BLaER1 treated with 17β-estradiol and CSF1 and Interleukin-3, amounts not matched to agents 10 nM and 100 nM (cell line): ENCODE data around the gene MRPL52.
"Not testable (repeated sequence)": the region's sequence is repeated elsewhere in the genome, so short reads cannot be mapped to it uniquely, and the experiment has no call there.

Experiments used
- H3K27ac ChIP-seq, 11 experiments: shearing (Covaris generic); formaldehyde crosslinking; 2 replicates each; pipeline ENCODE4 v1.8.1; 2022
- H3K27me3 ChIP-seq, 11 experiments: shearing (Covaris generic); formaldehyde crosslinking; 2 replicates each; pipeline ENCODE4 v1.8.1; 2022
- H3K36me3 ChIP-seq, 11 experiments: shearing (Covaris generic); formaldehyde crosslinking; 2 replicates each; pipeline ENCODE4 v1.8.1; 2022
- H3K4me1 ChIP-seq, 10 experiments: shearing (Covaris generic); formaldehyde crosslinking; 2 replicates each; pipeline ENCODE4 v1.8.1; 2022
- H3K4me2 ChIP-seq, 11 experiments: shearing (Covaris generic); formaldehyde crosslinking; 2 replicates each; pipeline ENCODE4 v1.8.1; 2022
- H3K4me3 ChIP-seq, 10 experiments: shearing (Covaris generic); formaldehyde crosslinking; 2 replicates each; pipeline ENCODE4 v1.8.1; 2022
- H3K9ac ChIP-seq, 11 experiments: shearing (Covaris generic); formaldehyde crosslinking; 2 replicates each; pipeline ENCODE4 v1.8.1; 2022
- H3K9me3 ChIP-seq, 11 experiments: shearing (Covaris generic); formaldehyde crosslinking; replicated peaks in 1 of 11; 2 replicates each; pipeline ENCODE4 v1.8.1; 2022
- H4K20me1 ChIP-seq, 11 experiments: shearing (Covaris generic); formaldehyde crosslinking; 2 replicates each; pipeline ENCODE4 v1.8.1; 2022
- Cebpa-rat ChIP-seq, 11 experiments: shearing (Covaris generic); IDR thresholded peaks; 2 replicates each; pipeline ENCODE4 v1.8.1; 2022

The MRPL52 gene

GRCh38 chr14:22829661-22830442 is at the start of gene MRPL52:
TSS of gene MRPL52 (plus strand) at chr14:22829887. CDS start at chr14:22829913, 26 bp downstream.
- Histone ChIP-seq H3K4me2 (peak within 1 kb of the TSS; percentile 80 to 92 (median 86)), H3K27ac (peak within 1 kb of the TSS; percentile 52 to 91 (median 86)), H3K36me3 (peaks cover 21 to 38% (median 33%) of the 10 kb centered on the region in 11 experiments), H3K27me3 (peaks cover 0 to 18% (median 11%) of the 10 kb centered on the region in 11 experiments; a peak in 18 of 22 replicates), H3K9ac (peak within 1 kb of the TSS; percentile 80 to 93 (median 88)), H3K9me3 (no peaks in the 10 kb centered on the region), H3K4me3 (peak within 1 kb of the TSS; percentile 80 to 95 (median 86)), H4K20me1 (no peaks in the 10 kb centered on the region), H3K4me1 (peaks cover 25 to 44% (median 34%) of the 10 kb centered on the region in 10 experiments)
- TF ChIP-seq Cebpa-rat (IDR thresholded peaks at IDR 0.05): no peak

- Histone ChIP-seq H3K4me2 (peak overlapping the region in 3 of 11 experiments; percentile 86 to 93 (median 88); a peak in 6 of 22 replicates), H3K9me3 (peaks cover 0 to 13% (median 0%) of the 10 kb centered on the region in 11 experiments; a peak in 3 of 22 replicates), H3K4me1 (peaks cover 0 to 77% (median 9%) of the 10 kb centered on the region in 10 experiments; a peak in 14 of 20 replicates), H3K36me3 (peaks cover 9 to 64% (median 13%) of the 10 kb centered on the region in 11 experiments; a peak in 21 of 22 replicates), H4K20me1 (peaks cover 0 to 6% (median 0%) of the 10 kb centered on the region in 11 experiments; a peak in 5 of 22 replicates), H3K27ac (peak overlapping the region in 3 of 11 experiments; percentile 34 to 54 (median 41); a peak in 4 of 22 replicates), H3K4me3 (no peak overlapping the region), H3K27me3 (no peaks in the 10 kb centered on the region), H3K9ac (peak overlapping the region in 2 of 11 experiments; percentile 36 to 61; a peak in 2 of 22 replicates)
- TF ChIP-seq Cebpa-rat (IDR thresholded peaks at IDR 0.05): no peak
These were observed 49.5 kb upstream of the MRPL52 start for GRCh38 chr14:22780105-22780679.

GRCh38 chr14:22780941-22781300 is 48.8 kb upstream of the MRPL52 start:
- Histone ChIP-seq H3K27ac (peak overlapping the region in 5 of 11 experiments; percentile 0 to 54 (median 34); a peak in 6 of 22 replicates), H3K4me3 (no peak overlapping the region), H3K9ac (peak overlapping the region in 1 of 11 experiments; percentile 61; a peak in 2 of 22 replicates), H3K36me3 (peaks cover 2 to 56% (median 6%) of the 10 kb centered on the region in 11 experiments; a peak in 17 of 22 replicates), H3K9me3 (peaks cover 0 to 10% (median 0%) of the 10 kb centered on the region in 11 experiments; a peak in 3 of 22 replicates), H4K20me1 (peaks cover 0 to 6% (median 0%) of the 10 kb centered on the region in 11 experiments; a peak in 5 of 22 replicates), H3K4me1 (peaks cover 0 to 84% (median 9%) of the 10 kb centered on the region in 10 experiments; a peak in 14 of 20 replicates), H3K4me2 (peak overlapping the region in 4 of 11 experiments; percentile 1 to 93 (median 87); a peak in 7 of 22 replicates), H3K27me3 (no peaks in the 10 kb centered on the region)
- no peak for TF ChIP-seq Cebpa-rat (IDR thresholded peaks at IDR 0.05)

- peaks cover 0 to 56% (median under 1%) of the 10 kb centered on the region in 11 experiments; a peak in 10 of 22 replicates for H3K36me3 ChIP-seq
- peak overlapping the region in 2 of 11 experiments; percentile 33 to 61; a peak in 3 of 22 replicates for H3K9ac ChIP-seq
- no peaks in the 10 kb centered on the region for H3K27me3 ChIP-seq
- peaks cover 0 to 6% (median 0%) of the 10 kb centered on the region in 11 experiments; a peak in 5 of 22 replicates for H4K20me1 ChIP-seq
- peaks cover 0 to 5% (median 0%) of the 10 kb centered on the region in 11 experiments; a peak in 3 of 22 replicates for H3K9me3 ChIP-seq
- H3K4me2 ChIP-seq: peak overlapping the region in 4 of 11 experiments; percentile 1 to 93 (median 87); a peak in 7 of 22 replicates
- H3K4me3 ChIP-seq: no peak overlapping the region
- TF ChIP-seq Cebpa-rat (IDR thresholded peaks at IDR 0.05): no peak
- peak overlapping the region in 5 of 11 experiments; percentile 0 to 54 (median 34); a peak in 7 of 22 replicates for H3K27ac ChIP-seq
- peaks cover 0 to 90% (median 10%) of the 10 kb centered on the region in 10 experiments; a peak in 14 of 20 replicates for H3K4me1 ChIP-seq
These were observed 48.2 kb upstream of the MRPL52 start for GRCh38 chr14:22781301-22781991.

GRCh38 chr14:22786685-22787084 is 43.0 kb upstream of the MRPL52 start:
- H3K4me1 ChIP-seq: peaks cover 20 to 97% (median 40%) of the 10 kb centered on the region in 10 experiments
- H3K9ac ChIP-seq: no peak overlapping the region
- H3K27ac ChIP-seq: no peak overlapping the region; a peak in 1 of 22 replicates
- H3K9me3 ChIP-seq: no peaks in the 10 kb centered on the region
- TF ChIP-seq Cebpa-rat (IDR thresholded peaks at IDR 0.05): no peak
- no peak overlapping the region for H3K4me2 ChIP-seq
- H3K4me3 ChIP-seq: no peak overlapping the region
- H3K36me3 ChIP-seq: peaks cover 0 to 9% (median 0%) of the 10 kb centered on the region in 11 experiments; a peak in 5 of 22 replicates
- H3K27me3 ChIP-seq: no peaks in the 10 kb centered on the region
- H4K20me1 ChIP-seq: no peaks in the 10 kb centered on the region; a peak in 1 of 22 replicates

GRCh38 chr14:22791301-22791700 is 38.4 kb upstream of the MRPL52 start:
- H4K20me1 ChIP-seq: peaks cover 0 to 8% (median 0%) of the 10 kb centered on the region in 11 experiments; a peak in 2 of 22 replicates
- H3K4me1 ChIP-seq: peaks cover 23 to 93% (median 36%) of the 10 kb centered on the region in 10 experiments
- peaks cover 0 to 17% (median 8%) of the 10 kb centered on the region in 11 experiments; a peak in 15 of 22 replicates for H3K9me3 ChIP-seq
- H3K4me3 ChIP-seq: no peak overlapping the region
- peak overlapping the region in 5 of 11 experiments; percentile 7 to 56 (median 32); a peak in 7 of 22 replicates for H3K9ac ChIP-seq
- peaks cover 0 to 36% (median 0%) of the 10 kb centered on the region in 11 experiments; a peak in 10 of 22 replicates for H3K36me3 ChIP-seq
- peak overlapping the region in 10 of 11 experiments; percentile 26 to 91 (median 60); a peak in 16 of 22 replicates for H3K4me2 ChIP-seq
- no peak for TF ChIP-seq Cebpa-rat (IDR thresholded peaks at IDR 0.05)
- no peaks in the 10 kb centered on the region for H3K27me3 ChIP-seq
- H3K27ac ChIP-seq: peak overlapping the region in 10 of 11 experiments; percentile 12 to 76 (median 66); a peak in 17 of 22 replicates

- H3K27me3 ChIP-seq: no peaks in the 10 kb centered on the region
- peak overlapping the region in 6 of 11 experiments; percentile 0 to 73 (median 23); a peak in 8 of 22 replicates for H3K27ac ChIP-seq
- no peak for TF ChIP-seq Cebpa-rat (IDR thresholded peaks at IDR 0.05)
- peaks cover 0 to 40% (median 0%) of the 10 kb centered on the region in 11 experiments; a peak in 10 of 22 replicates for H3K36me3 ChIP-seq
- no peak overlapping the region for H3K4me3 ChIP-seq
- H4K20me1 ChIP-seq: peaks cover 0 to 11% (median 0%) of the 10 kb centered on the region in 11 experiments; a peak in 2 of 22 replicates
- peaks cover 23 to 94% (median 39%) of the 10 kb centered on the region in 10 experiments for H3K4me1 ChIP-seq
- peak overlapping the region in 4 of 11 experiments; percentile 50 to 91 (median 72); a peak in 8 of 22 replicates for H3K4me2 ChIP-seq
- peaks cover 0 to 21% (median 8%) of the 10 kb centered on the region in 11 experiments; a peak in 15 of 22 replicates for H3K9me3 ChIP-seq
- H3K9ac ChIP-seq: 0 out of 22 replicates have a peak overlapping the region, but pooled peaks of 1 of the 11 experiments have one; percentile 9
These were observed 37.5 kb upstream of the MRPL52 start for GRCh38 chr14:22792158-22792557.

- H3K9ac ChIP-seq, H3K27ac ChIP-seq, H3K4me3 ChIP-seq, H3K27me3 ChIP-seq: not testable (repeated sequence)
- Histone ChIP-seq H4K20me1 (peaks cover 0 to 14% (median 0%) of the 10 kb centered on the region in 11 experiments; a peak in 2 of 22 replicates), H3K9me3 (peaks cover 0 to 21% (median 8%) of the 10 kb centered on the region in 11 experiments; a peak in 15 of 22 replicates), H3K4me2 (peak overlapping the region in 2 of 11 experiments; percentile 30 to 56; a peak in 2 of 22 replicates), H3K4me1 (peaks cover 23 to 95% (median 52%) of the 10 kb centered on the region in 10 experiments), H3K36me3 (peaks cover 0 to 47% (median 0%) of the 10 kb centered on the region in 11 experiments; a peak in 10 of 22 replicates)
These were observed 36.1 kb upstream of the MRPL52 start for GRCh38 chr14:22793550-22793949.
